Duodenal mucosa (tissue), 2 donors: ENCODE data around the gene CARNS1.

Experiments
- H3K27ac ChIP-seq: one replicate; pipeline ENCODE4 v1.7.0; 2013; ENCODE audit warnings: low read depth, low read length
- H3K27me3 ChIP-seq, 2 donors: one replicate each; pipeline ENCODE4 v1.7.0; 2013; ENCODE audit warnings: low read length in 2 of 2, control low read depth in 1 of 2; ENCODE audit not compliant: insufficient read depth in 2 of 2, control insufficient read depth in 1 of 2
- H3K36me3 ChIP-seq, 2 donors: one replicate each; pipeline ENCODE4 v1.7.0; 2013; ENCODE audit warnings: low read length in 2 of 2, control low read depth in 1 of 2; ENCODE audit not compliant: insufficient read depth in 2 of 2, control insufficient read depth in 1 of 2
- H3K4me1 ChIP-seq, 2 donors: one replicate each; pipeline ENCODE4 v1.7.0; 2013; ENCODE audit warnings: low read length in 2 of 2, control low read depth in 1 of 2; ENCODE audit not compliant: insufficient read depth in 2 of 2, control insufficient read depth in 1 of 2
- H3K4me3 ChIP-seq, 2 donors: one replicate each; pipeline ENCODE4 v1.7.0; 2013; ENCODE audit warnings: low read length in 2 of 2, low read depth in 1 of 2
- H3K9ac ChIP-seq, 2 donors: one replicate each; pipeline ENCODE4 v1.7.0; 2013; ENCODE audit warnings: low read length in 2 of 2, low read depth in 1 of 2
- H3K9me3 ChIP-seq, 2 donors: one replicate each; pipeline ENCODE4 v1.7.0; 2013; ENCODE audit warnings: low read length in 2 of 2, control low read depth in 1 of 2; ENCODE audit not compliant: control insufficient read depth in 1 of 2

The CARNS1 gene

DNA sequence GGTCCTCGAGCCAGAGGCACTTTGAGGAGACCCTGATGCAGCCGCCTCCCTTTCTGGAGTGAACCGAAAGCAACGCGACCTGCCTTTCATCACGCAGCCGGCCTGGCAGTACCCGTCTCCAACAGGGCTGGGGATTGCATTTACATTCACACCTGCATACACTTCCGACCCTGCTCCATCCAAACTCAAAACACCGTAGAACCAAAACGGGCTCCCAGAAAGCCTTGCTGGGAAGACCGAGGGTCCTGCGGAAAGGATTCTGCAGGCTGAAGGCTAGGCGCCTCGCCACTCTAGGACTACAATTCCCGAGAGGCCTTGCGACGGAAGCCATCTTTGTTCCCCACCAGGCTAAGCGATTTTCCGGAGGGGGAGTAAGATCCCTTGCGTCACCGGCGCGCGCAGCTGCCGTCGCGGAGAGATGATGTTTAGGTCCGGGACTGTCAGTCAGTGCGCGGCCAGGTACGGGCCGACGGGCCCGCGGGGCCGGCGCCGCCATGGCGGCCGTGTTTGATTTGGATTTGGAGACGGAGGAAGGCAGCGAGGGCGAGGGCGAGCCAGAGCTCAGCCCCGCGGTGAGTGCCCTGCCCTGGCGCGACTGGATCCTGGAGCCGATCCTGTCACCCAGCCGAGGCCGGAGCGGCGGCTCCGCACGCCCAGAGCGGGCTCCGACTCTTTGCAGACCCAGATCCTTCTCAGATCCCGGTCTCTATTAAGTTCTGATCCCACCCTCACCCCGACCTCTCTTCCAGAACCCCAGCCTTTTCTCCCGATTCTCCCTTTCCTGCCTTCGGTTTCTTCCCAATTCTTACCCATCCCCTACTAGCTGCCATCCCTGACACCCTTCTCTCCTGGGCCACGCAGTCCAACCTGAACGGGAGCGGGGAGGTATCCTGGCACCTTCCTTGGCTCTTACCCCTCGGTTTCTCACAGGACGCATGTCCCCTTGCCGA, 12.8 kb downstream of the CARNS1 start, which contains the start of gene RPS6KB2:
RPS6KB2 (plus strand) TSS at position 443 of the 950 bp plus-strand sequence; CDS start at position 495, 52 bp downstream.
- Histone ChIP-seq H3K36me3 (peaks cover 7 to 23% of the 10 kb centered on the region in 2 donors), H3K9ac (peak within 1 kb of the TSS; percentile 93 to 97), H3K27me3 (no peaks in the 10 kb centered on the region), H3K9me3 (no peaks in the 10 kb centered on the region), H3K27ac (peak within 1 kb of the TSS; percentile 74), H3K4me1 (peaks cover 8 to 19% of the 10 kb centered on the region in 2 donors), H3K4me3 (peak within 1 kb of the TSS; percentile 88 to 98)

DNA sequence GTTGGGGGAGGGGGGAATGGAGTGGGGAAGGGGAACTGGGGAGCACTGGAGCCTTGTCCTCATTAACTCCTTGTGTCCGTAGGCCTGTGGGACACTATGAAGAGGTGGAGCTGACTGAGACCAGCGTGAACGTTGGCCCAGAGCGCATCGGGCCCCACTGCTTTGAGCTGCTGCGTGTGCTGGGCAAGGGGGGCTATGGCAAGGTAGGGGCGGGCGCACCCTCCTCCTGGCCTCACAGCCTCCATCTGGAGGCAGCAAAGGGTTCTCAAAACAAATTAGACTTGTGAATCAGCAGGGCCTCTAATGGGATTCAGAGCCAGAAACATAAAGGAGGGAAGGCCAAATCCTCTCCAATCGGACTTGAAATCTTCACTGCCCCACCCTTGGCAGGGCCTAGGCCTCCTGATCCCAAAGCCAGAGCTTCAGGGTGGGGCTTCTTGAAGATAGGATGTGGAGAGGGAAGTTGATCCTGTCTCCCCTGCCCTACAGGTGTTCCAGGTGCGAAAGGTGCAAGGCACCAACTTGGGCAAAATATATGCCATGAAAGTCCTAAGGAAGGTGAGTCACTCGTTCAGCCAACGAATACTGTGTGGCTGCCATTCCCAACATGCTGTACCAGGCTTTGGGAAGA, 13.7 kb downstream of the CARNS1 start:
- Histone ChIP-seq H3K27me3 (no peaks in the 10 kb centered on the region), H3K36me3 (peaks cover 15 to 31% of the 10 kb centered on the region in 2 donors), H3K9me3 (no peaks in the 10 kb centered on the region), H3K4me1 (peaks cover 8 to 19% of the 10 kb centered on the region in 2 donors), H3K27ac (peak overlapping the region; percentile 74), H3K4me3 (peak overlapping the region; percentile 88 to 98), H3K9ac (peak overlapping the region; percentile 93 to 97)

DNA sequence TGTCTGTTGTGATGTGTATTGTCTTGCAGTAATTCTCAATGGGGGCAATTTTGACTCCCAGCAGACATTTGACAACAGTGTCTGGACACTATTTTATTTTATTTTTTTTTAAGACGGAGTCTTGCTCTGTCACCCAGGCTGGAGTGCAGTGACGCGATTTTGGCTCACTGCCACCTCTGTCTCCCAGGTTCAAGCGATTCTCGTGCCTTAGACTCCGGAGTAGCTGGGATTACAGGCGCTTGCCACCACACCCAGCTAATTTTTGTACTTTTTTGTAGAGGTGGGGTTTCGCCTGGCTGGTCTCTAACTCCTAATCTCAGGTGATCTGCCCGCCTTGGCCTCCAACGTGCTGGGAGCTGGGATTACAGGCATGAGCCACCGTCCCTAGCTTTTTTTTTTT, 14.2 kb downstream of the CARNS1 start:
- H3K9ac ChIP-seq = peak overlapping the region in 1 of 2 donors; percentile 97
- no peaks in the 10 kb centered on the region for H3K9me3 ChIP-seq
- H3K27ac ChIP-seq = no peak overlapping the region
- peak overlapping the region; percentile 88 to 98 for H3K4me3 ChIP-seq
- no peaks in the 10 kb centered on the region for H3K27me3 ChIP-seq
- H3K4me1 ChIP-seq = peaks cover 8 to 24% of the 10 kb centered on the region in 2 donors
- peaks cover 21 to 37% of the 10 kb centered on the region in 2 donors for H3K36me3 ChIP-seq

DNA sequence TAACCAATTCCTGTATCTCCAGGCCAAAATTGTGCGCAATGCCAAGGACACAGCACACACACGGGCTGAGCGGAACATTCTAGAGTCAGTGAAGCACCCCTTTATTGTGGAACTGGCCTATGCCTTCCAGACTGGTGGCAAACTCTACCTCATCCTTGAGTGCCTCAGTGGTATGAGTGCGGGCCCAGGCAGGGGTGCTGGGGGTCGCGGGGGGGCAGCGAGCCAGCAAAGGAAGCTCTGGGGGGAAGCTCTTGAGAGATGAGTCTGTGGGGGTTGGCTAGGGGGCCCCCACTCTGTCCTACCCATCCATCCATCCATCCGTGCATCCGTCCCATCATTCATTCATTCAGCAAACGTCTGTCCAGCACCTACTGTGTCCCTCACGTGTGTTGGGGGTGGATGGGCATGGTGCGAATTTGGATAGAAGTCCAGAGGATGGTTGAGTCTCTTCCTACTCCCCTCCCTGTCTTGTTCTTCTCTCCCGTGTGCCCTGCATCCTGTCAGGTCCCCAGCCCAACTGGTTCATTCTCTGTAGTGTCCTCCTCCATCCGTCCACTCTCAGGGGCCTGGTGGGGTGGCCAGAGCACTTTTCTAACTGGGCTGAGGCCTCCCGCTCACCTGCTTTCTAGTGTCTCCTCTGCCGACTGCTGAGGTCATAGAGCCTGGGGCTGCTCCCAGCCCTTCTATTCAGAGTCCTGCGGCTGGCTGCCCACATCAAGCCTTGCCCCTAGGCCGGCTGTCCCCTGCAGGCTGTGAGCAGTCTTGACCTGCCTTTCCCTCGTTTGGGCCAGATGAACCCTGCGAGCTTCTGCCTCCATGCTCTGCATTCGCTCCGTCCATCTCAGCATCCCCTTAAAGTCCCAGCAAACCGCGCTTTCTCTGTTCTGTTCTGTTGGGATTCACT, 16.1 kb downstream of the CARNS1 start:
- H3K4me3 ChIP-seq = no peak overlapping the region
- no peak overlapping the region for H3K9ac ChIP-seq
- H3K4me1 ChIP-seq = peaks cover 8 to 41% of the 10 kb centered on the region in 2 donors
- H3K9me3 ChIP-seq = no peaks in the 10 kb centered on the region
- no peak overlapping the region for H3K27ac ChIP-seq
- no peaks in the 10 kb centered on the region for H3K27me3 ChIP-seq
- H3K36me3 ChIP-seq = peaks cover 23 to 50% of the 10 kb centered on the region in 2 donors

DNA sequence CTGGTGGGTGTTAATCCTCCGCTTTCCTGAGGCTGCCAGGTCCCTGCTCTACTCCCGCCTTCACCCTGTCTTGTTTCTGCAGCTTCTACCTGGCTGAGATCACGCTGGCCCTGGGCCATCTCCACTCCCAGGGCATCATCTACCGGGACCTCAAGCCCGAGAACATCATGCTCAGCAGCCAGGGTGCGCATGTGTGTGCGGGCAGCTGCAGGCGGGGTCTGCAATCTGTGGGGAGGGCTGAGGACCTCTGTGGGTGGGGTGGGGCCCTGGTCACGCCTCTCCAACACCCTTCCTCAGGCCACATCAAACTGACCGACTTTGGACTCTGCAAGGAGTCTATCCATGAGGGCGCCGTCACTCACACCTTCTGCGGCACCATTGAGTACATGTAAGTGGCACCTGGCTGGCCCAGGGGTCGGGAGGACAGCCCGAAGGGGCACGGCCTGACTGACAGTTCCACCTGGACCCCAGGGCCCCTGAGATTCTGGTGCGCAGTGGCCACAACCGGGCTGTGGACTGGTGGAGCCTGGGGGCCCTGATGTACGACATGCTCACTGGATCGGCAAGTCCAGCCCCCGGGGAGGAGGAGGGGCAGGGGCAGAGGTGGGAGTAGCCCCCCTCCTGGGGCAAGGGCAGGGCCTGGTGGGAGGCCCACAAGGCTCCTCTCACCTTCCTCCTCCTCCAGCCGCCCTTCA, 17.3 kb downstream of the CARNS1 start:
- Histone ChIP-seq H3K9me3 (no peaks in the 10 kb centered on the region), H3K36me3 (peaks cover 23 to 56% of the 10 kb centered on the region in 2 donors), H3K4me1 (peaks cover 8 to 37% of the 10 kb centered on the region in 2 donors), H3K27ac (no peak overlapping the region), H3K9ac (no peak overlapping the region), H3K27me3 (no peaks in the 10 kb centered on the region), H3K4me3 (no peak overlapping the region)

DNA sequence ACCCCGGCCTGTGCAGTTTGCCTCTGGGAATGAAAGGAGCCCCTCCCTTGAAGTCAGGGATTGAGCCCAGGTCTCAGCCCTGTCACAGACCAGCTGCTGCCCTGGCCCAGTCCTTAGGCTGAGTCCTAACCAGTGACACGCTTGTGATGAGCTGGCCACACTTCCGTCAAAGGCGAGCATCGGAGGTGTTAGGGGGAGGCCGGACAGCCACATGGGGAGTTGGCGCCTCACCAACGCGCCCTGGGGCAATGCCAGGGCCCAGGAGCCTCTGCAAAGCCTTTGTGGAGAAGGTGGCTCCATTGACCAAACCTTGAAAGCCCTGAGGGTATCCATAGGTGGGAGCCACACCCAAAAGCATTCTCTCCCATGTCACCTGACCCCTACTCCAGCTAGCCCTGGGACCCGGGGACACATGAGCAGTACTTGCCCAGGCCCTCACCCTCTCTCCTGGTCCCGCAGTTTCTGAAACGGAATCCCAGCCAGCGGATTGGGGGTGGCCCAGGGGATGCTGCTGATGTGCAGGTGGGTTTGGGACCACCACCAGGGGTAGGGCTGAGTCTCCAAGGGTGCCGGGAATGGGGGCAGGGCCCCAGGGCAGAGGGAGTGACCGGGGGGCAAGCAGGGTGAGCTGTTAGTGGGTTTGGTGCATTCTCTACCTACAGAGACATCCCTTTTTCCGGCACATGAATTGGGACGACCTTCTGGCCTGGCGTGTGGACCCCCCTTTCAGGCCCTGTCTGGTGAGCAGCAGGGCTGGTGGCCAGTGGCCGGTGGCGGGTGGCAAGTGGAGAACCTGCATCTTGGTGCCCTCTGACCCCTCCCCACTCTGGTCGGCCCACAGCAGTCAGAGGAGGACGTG, 18.3 kb downstream of the CARNS1 start:
- Histone ChIP-seq H3K9ac (no peak overlapping the region), H3K27ac (no peak overlapping the region)

DNA sequence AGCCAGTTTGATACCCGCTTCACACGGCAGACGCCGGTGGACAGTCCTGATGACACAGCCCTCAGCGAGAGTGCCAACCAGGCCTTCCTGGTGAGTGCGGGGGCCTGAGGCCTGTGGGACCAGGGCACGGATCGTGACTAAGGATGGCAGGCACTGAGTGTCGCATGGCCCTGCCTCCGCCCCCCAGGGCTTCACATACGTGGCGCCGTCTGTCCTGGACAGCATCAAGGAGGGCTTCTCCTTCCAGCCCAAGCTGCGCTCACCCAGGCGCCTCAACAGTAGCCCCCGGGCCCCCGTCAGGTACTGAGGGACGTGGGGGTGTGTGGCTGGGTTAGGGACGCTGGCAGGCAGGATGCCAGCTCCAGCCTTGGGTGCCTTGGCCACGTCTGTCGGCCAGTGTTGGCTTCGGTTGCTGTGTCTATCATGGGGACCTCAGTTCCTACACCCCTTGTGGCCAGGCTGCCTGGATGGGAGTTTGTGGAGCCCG, 19.0 kb downstream of the CARNS1 start:
- H3K27me3 ChIP-seq = no peaks in the 10 kb centered on the region
- H3K36me3 ChIP-seq = peaks cover 23 to 63% of the 10 kb centered on the region in 2 donors
- H3K9me3 ChIP-seq = no peaks in the 10 kb centered on the region
- no peak overlapping the region for H3K9ac ChIP-seq
- H3K27ac ChIP-seq = no peak overlapping the region
- peaks cover 7 to 32% of the 10 kb centered on the region in 2 donors for H3K4me1 ChIP-seq
- no peak overlapping the region for H3K4me3 ChIP-seq

More for the DNA sequence above, 18.3 kb downstream of the CARNS1 start:
- Histone ChIP-seq H3K27me3 (no peaks in the 10 kb centered on the region), H3K4me3 (no peak overlapping the region), H3K9me3 (no peaks in the 10 kb centered on the region), H3K4me1 (peaks cover 8 to 36% of the 10 kb centered on the region in 2 donors), H3K36me3 (peaks cover 23 to 63% of the 10 kb centered on the region in 2 donors)

DNA sequence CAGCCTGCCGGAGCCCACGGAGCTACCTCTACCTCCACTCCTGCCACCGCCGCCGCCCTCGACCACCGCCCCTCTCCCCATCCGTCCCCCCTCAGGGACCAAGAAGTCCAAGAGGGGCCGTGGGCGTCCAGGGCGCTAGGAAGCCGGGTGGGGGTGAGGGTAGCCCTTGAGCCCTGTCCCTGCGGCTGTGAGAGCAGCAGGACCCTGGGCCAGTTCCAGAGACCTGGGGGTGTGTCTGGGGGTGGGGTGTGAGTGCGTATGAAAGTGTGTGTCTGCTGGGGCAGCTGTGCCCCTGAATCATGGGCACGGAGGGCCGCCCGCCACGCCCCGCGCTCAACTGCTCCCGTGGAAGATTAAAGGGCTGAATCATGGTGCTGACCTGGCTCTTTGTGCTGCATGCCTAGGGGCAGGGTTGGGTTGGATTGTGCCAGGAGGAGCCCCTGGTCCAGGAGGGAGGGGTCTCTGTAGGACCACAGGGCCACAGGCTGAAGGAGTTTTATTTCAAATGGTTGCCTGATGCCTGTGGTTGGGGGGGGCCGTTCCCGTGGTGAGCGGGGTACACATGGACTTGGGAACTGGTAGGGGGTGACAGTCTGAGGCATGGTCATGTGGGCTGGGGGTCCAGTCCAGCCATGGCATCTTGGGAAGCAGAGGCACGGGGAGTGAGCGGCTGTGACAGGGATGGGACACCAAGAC, 19.7 kb downstream of the CARNS1 start:
- no peak overlapping the region for H3K27ac ChIP-seq
- H3K9me3 ChIP-seq = no peaks in the 10 kb centered on the region
- peaks cover 5 to 33% of the 10 kb centered on the region in 2 donors for H3K4me1 ChIP-seq
- no peaks in the 10 kb centered on the region for H3K27me3 ChIP-seq
- peaks cover 23 to 67% of the 10 kb centered on the region in 2 donors for H3K36me3 ChIP-seq
- H3K4me3 ChIP-seq = peak overlapping the region in 1 of 2 donors; percentile 64
- no peak overlapping the region for H3K9ac ChIP-seq
